HepG2 (cell line): ENCODE data around the gene TMX2. TPM values are rescaled to one million over a fixed set of nuclear protein-coding genes. Genes with fewer than 3 reads are reported as not detected.
A peak's percentile ranks its signal among the peaks of the same experiment; 100 is the strongest.

Experiments
- CCAR2 ChIP-seq: fragments of 200-400 bp; formaldehyde crosslinking; optimal IDR thresholded peaks from 2 replicates; pipeline ENCODE3; 2018; ENCODE audit warnings: low read depth, mild to moderate bottlenecking, low read length, moderate library complexity
- CENPX ChIP-seq: sonication (generic); formaldehyde crosslinking; IDR thresholded peaks from 2 replicates; pipeline ENCODE4 v1.9.0; 2021; ENCODE audit warnings: mild to moderate bottlenecking, missing genetic modification reagents, moderate library complexity
- E2F2 ChIP-seq: sonication (generic); formaldehyde crosslinking; IDR thresholded peaks from 2 replicates; pipeline ENCODE4 v1.4.0; 2020; ENCODE audit warnings: missing genetic modification reagents, borderline replicate concordance
- ELK4 ChIP-seq: sonication (generic); formaldehyde crosslinking; IDR thresholded peaks from 2 replicates; pipeline ENCODE4 v1.9.0; 2021; ENCODE audit warnings: missing genetic modification reagents, borderline replicate concordance
- HNRNPH1 ChIP-seq: fragments of 200-400 bp; formaldehyde crosslinking; optimal IDR thresholded peaks from 2 replicates; pipeline ENCODE3; 2017; ENCODE audit warnings: mild to moderate bottlenecking, low read depth, low read length
- HOMEZ ChIP-seq: IDR thresholded peaks from 2 replicates; pipeline ENCODE4 v1.6.1; 2016; ENCODE audit warnings: low read depth
- NFE2 ChIP-seq: sonication (generic); formaldehyde crosslinking; IDR thresholded peaks from 2 replicates; pipeline ENCODE4 v1.4.0; 2020; ENCODE audit warnings: missing genetic modification reagents
- NFIB ChIP-seq: sonication (generic); formaldehyde crosslinking; IDR thresholded peaks from 2 replicates; pipeline ENCODE4 v1.9.0; 2021; ENCODE audit warnings: missing genetic modification reagents, mild to moderate bottlenecking, borderline replicate concordance
- NFKB2 ChIP-seq: sonication (generic); formaldehyde crosslinking; IDR thresholded peaks from 2 replicates; pipeline ENCODE4 v1.4.0; 2020; ENCODE audit warnings: missing genetic modification reagents, borderline replicate concordance
- RERE ChIP-seq: IDR thresholded peaks from 2 replicates; pipeline ENCODE4 v1.6.1; 2016; ENCODE audit warnings: low read depth, missing genetic modification reagents, missing compliant biosample characterization
- SNAPC5 ChIP-seq: sonication (generic); formaldehyde crosslinking; IDR thresholded peaks from 2 replicates; pipeline ENCODE4 v1.8.1; 2023; ENCODE audit warnings: mild to moderate bottlenecking, missing genetic modification reagents, borderline replicate concordance
- THRA ChIP-seq: sonication (generic); formaldehyde crosslinking; IDR thresholded peaks from 2 replicates; pipeline ENCODE4 v1.4.0; 2020; ENCODE audit warnings: missing genetic modification reagents, borderline replicate concordance
- TOPORS ChIP-seq: sonication (generic); formaldehyde crosslinking; IDR thresholded peaks from 2 replicates; pipeline ENCODE4 v1.8.0; 2023; ENCODE audit warnings: mild to moderate bottlenecking, missing genetic modification reagents
- ZNF17 ChIP-seq: sonication (generic); formaldehyde crosslinking; IDR thresholded peaks from 2 replicates; pipeline ENCODE4 v1.5.0; 2020; ENCODE audit warnings: mild to moderate bottlenecking, missing genetic modification reagents
- ZNF296 ChIP-seq: sonication (generic); formaldehyde crosslinking; conservative IDR thresholded peaks from 2 replicates; pipeline ENCODE4 v1.5.0; 2020; ENCODE audit warnings: mild to moderate bottlenecking, missing genetic modification reagents
- ZNF367 ChIP-seq: sonication (generic); formaldehyde crosslinking; IDR thresholded peaks from 2 replicates; pipeline ENCODE4 v1.4.0; 2020; ENCODE audit warnings: missing genetic modification reagents, borderline replicate concordance
- ZNF788 ChIP-seq: sonication (generic); formaldehyde crosslinking; IDR thresholded peaks from 2 replicates; pipeline ENCODE4 v1.5.0; 2020; ENCODE audit warnings: mild to moderate bottlenecking, missing genetic modification reagents, borderline replicate concordance
- polyA plus RNA-seq, 8 experiments: library from polyadenylated mRNA; depleted of rRNA in 3 of 8; stranded (reverse) in 7 of 8; unstranded in 1 of 8; fragments of >200 nt; fragmentation: Illumina TruSeq in 4 of 8; extraction: Trizol in 4 of 8; gene quantifications; 2 replicates each; pipeline versions ENCODE4 v1.2.1 to v1.2.3, GENCODE V29; 2011 to 2016; ENCODE audit warnings: low read depth in 4 of 8, missing spikeins in 1 of 8, mixed read lengths in 1 of 8; ENCODE audit not compliant: insufficient read depth in 1 of 8
- total RNA-seq, 5 experiments: library from RNA; depleted of rRNA; stranded (reverse); fragments of >200 nt; fragmentation: Illumina TruSeq; extraction: Trizol; gene quantifications; 2 replicates each; pipeline ENCODE4 v1.2.3, GENCODE V29; 2016; ENCODE audit warnings: low read depth in 1 of 5

The TMX2 gene
- total and polyA plus RNA-seq, 2 of the 13 experiments (the other 11 are each of a cell fraction or from before 2014, with no cell fraction given) = 84.5 to 129 TPM

- TF ChIP-seq RERE (CRISPR knock-in tag) (0 out of 2 replicates have a peak, but pooled peaks have one; percentile 32), SNAPC5 (CRISPR knock-in tag) (no peak), TOPORS (CRISPR knock-in tag) (no peak), ZNF17 (CRISPR knock-in tag) (no peak), HOMEZ (CRISPR knock-in tag) (peak; percentile 60), ZNF296 (CRISPR knock-in tag) (no peak), THRA (CRISPR knock-in tag) (0 out of 2 replicates have a peak, but pooled peaks have one; percentile 4), ELK4 (CRISPR knock-in tag) (no peak), HNRNPH1 (no peak), ZNF788 (CRISPR knock-in tag) (peak; percentile 61; the same call in 1 of the 2 replicates), NFE2 (no peak), ZNF367 (CRISPR knock-in tag) (no peak), NFKB2 (CRISPR knock-in tag) (no peak), CCAR2 (no peak), E2F2 (no peak), CENPX (CRISPR knock-in tag) (no peak), NFIB (no peak)
Measured at GRCh38 chr11:57667736-57668433, 44.5 kb upstream of the TMX2 start, which contains the start of gene ZDHHC5 (continued).
